ENCODE results near the gene RFT1.

Gene RFT1

DNA sequence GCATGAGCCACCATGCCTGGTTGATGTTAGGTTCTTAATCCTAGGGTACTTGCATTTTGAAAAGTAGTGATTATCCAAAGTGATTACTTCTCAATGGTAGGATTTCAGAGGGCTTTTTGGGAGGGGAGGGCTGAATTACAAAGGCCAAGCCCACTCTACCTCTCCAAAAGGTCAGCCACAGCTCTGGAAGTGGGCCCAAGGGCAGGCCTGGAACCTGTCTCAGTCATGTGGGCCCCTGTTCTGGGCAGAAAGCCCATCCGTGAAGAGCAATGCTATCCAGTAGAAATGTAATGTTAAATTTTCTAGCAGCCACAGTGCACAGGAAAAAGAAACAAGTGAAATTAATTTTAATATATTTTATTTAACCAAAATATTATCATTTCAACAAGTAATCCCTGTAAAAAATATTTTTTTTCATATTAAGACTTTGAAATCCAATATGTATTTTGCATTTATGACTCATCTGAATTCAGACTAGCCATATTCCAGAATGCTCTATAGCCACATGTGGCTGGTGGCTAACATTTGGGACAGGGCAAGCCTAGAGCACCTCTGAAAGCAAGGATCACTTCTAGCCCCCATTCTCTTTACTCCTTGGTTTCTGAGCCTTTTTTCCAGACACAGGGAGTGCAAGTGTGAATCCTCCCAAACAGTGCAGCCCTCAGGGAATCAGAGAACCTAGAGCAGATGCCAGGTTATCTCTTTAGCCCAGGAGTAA lies 16.8 kb downstream of the RFT1 start:
- H3K36me3 ChIP-seq (ENCODE audit: insufficient read depth, low read length), result peaks cover 29% of the 10 kb centered on the region
- no peaks in the 10 kb centered on the region for H3K27me3 ChIP-seq (ENCODE audit: control insufficient read depth in 1 of 2, insufficient read depth in 2 of 2, low read length in 2 of 2)
- H3K4me3 ChIP-seq (ENCODE audit: low read depth in 1 of 2, low read length in 2 of 2), result no peak overlapping the region
- no peaks in the 10 kb centered on the region for H3K9me3 ChIP-seq (ENCODE audit: low read length)
- H3K9ac ChIP-seq (ENCODE audit: low read length), result no peak overlapping the region
- peak overlapping the region; percentile 71 for H3K27ac ChIP-seq (ENCODE audit: low read depth, low read length)
- peaks cover 46% of the 10 kb centered on the region for H3K4me1 ChIP-seq (ENCODE audit: insufficient read depth, low read length)

DNA sequence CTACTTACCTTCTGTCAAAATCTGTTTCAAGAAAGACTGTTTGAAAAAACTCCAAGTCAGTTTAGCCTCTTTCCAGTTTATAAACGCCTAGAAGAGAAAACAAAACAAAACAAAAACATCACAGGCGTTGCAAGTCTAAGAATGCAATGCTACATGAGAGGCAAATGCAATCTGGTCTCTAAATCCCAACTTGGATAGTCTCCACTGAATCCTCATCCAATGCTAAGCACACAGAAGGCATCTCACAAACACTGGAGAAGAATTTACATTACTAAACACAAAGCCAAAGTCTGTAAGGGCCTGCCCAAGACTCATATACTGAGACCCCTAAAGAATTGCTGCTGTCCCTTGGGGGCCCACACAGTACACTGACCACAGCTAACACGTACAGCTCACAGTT lies 18.4 kb downstream of the RFT1 start:
- Histone ChIP-seq H3K36me3 (ENCODE audit: insufficient read depth, low read length) (peaks cover 13% of the 10 kb centered on the region), H3K27me3 (ENCODE audit: control insufficient read depth in 1 of 2, insufficient read depth in 2 of 2, low read length in 2 of 2) (no peaks in the 10 kb centered on the region), H3K27ac (ENCODE audit: low read depth, low read length) (peak overlapping the region; percentile 27), H3K9me3 (ENCODE audit: low read length) (no peaks in the 10 kb centered on the region), H3K9ac (ENCODE audit: low read length) (no peak overlapping the region), H3K4me1 (ENCODE audit: insufficient read depth, low read length) (peaks cover 46% of the 10 kb centered on the region), H3K4me3 (ENCODE audit: low read depth in 1 of 2, low read length in 2 of 2) (no peak overlapping the region)

DNA sequence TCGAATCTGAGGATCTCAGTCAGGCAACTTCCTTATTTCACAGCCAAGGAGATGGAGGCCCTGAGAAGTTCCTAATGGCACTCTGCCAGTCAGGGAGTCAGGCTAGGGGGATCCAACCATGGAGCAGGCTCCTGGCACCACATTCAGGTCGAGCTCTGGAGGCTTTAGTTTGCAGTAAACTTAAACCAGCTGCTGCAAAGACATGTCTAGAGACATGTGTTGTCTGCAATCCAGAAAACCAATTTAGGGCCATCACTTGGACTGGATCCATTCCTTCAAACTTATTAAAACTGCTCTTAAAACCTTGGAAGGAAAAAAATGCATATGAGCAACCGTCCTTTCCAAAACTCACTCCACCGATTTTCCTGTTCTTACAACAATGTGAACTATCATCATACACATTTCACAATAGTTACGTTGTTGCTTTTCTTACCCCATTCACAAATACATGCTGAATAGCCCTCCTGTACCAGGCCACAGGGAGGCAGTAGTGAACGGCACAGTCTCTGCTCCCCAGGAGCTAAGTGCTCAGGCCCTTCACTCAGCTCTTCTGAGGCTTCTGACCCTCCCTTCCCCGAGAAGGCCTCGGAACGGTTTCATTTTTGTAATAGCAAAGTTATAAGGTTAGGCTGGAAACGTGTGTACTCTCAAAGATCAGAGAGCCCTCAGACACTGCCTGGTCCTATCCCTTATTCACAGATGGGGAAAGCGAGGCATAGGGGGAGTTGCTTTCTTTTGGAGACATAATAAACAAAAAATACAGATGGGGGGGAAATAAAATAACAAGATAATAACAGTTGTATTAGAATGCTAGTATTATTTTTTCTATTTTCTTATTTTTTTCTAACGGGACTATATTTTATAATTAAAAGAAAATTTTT lies 20.1 kb downstream of the RFT1 start:
- no peak overlapping the region for H3K9ac ChIP-seq (ENCODE audit: low read length)
- no peaks in the 10 kb centered on the region for H3K27me3 ChIP-seq (ENCODE audit: control insufficient read depth in 1 of 2, insufficient read depth in 2 of 2, low read length in 2 of 2)
- H3K27ac ChIP-seq (ENCODE audit: low read depth, low read length), result peak overlapping the region; percentile 63
- peak overlapping the region in 1 of 2 donors; percentile 22 for H3K4me3 ChIP-seq (ENCODE audit: low read depth in 1 of 2, low read length in 2 of 2)
- H3K36me3 ChIP-seq (ENCODE audit: insufficient read depth, low read length), result peaks cover 11% of the 10 kb centered on the region
- no peaks in the 10 kb centered on the region for H3K9me3 ChIP-seq (ENCODE audit: low read length)
- H3K4me1 ChIP-seq (ENCODE audit: insufficient read depth, low read length), result peaks cover 46% of the 10 kb centered on the region

DNA sequence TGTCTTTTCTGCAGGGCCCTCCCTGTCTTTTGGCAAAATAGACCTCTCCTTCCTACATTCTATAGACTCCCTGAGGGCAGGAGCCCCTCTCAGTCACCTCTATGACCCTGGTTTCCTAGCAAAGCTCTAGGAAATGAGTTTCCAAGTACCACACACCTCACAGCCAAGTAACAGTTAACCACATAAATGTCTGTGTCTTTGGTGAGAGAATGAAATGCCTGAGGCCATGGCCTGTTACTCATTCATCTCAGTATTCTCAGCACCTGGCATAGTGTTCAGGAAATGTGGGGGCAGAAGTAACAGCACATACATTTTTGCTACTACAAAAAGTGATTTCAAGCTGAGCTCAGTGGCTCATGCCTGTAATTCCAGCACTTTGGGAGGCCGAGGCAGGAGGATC lies 21.0 kb downstream of the RFT1 start:
- Histone ChIP-seq H3K9me3 (ENCODE audit: low read length) (no peaks in the 10 kb centered on the region), H3K27ac (ENCODE audit: low read depth, low read length) (peak overlapping the region; percentile 63)

DNA sequence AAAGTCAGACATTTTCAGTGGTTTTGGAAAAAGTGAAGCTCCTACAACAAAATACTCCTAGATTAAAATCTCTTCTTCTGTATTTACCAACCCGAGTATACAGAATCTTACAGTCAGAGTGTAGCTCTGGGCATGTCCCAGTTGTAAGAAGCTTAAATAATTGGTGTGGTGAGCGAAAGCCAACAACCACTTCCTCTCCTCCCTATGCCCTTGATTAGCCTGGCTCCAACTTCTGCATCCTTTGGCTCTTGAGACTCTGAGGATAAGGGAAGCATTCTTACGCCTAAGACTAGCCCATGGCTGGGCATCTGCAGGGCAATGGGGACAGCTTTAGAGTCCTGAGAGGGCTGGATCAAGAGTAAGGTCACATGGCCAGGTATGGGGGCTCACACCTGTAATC lies 25.5 kb downstream of the RFT1 start:
- no peaks in the 10 kb centered on the region for H3K9me3 ChIP-seq (ENCODE audit: low read length)
- H3K27ac ChIP-seq (ENCODE audit: low read depth, low read length), result no peak overlapping the region
- H3K9ac ChIP-seq (ENCODE audit: low read length), result no peak overlapping the region
- H3K36me3 ChIP-seq (ENCODE audit: insufficient read depth, low read length), result peaks cover 41% of the 10 kb centered on the region
- no peaks in the 10 kb centered on the region for H3K27me3 ChIP-seq (ENCODE audit: control insufficient read depth in 1 of 2, insufficient read depth in 2 of 2, low read length in 2 of 2)
- peaks cover 14% of the 10 kb centered on the region for H3K4me1 ChIP-seq (ENCODE audit: insufficient read depth, low read length)
- H3K4me3 ChIP-seq (ENCODE audit: low read depth in 1 of 2, low read length in 2 of 2), result no peak overlapping the region

More for the DNA sequence above, 21.0 kb downstream of the RFT1 start:
- peaks cover 41% of the 10 kb centered on the region for H3K4me1 ChIP-seq (ENCODE audit: insufficient read depth, low read length)
- H3K36me3 ChIP-seq (ENCODE audit: insufficient read depth, low read length), result peaks cover 11% of the 10 kb centered on the region
- H3K27me3 ChIP-seq (ENCODE audit: control insufficient read depth in 1 of 2, insufficient read depth in 2 of 2, low read length in 2 of 2), result no peaks in the 10 kb centered on the region
- no peak overlapping the region for H3K4me3 ChIP-seq (ENCODE audit: low read depth in 1 of 2, low read length in 2 of 2)
- no peak overlapping the region for H3K9ac ChIP-seq (ENCODE audit: low read length)

DNA sequence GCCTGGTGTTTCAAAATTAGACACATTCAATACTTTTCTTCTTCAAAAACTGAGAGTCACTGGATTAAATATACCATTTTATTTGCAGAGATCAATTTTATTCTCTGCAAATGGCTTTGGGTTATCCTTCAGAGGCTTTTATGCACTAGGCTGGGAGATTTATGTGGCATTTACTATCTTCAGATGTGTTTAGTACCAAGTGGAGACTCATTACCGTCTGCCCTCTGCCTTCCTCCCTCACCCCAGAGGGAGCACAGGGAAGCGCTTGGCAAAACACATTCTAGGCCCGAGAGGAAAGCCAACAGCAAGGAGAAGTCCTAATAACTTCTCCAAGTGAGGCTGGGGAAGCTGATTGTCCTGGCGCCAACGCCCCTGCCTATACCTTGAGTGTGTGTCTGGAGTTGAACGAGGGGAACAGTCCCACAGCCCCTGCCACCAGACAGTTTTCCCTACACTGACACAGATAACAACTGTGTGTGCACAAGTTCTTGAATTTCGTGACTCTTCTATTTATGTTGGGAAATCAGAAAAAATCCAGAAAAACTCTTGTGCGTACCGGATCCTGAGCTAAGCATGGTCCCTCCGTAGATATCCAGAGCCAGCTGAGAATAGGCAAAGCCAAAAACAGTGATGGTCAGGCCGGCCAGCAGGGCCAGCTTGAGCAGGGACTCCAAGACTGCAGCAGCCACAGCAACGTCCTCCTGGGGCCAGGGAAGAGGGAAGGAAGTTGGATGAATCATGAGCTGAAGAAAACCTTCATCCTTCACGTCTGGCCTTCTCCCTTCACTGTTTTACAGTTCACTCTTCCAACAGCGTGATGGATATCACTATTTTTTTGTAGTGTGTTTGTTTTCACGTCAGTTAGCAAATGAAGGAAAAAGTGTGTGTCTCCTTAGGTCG lies 26.6 kb downstream of the RFT1 start:
- no peak overlapping the region for H3K9ac ChIP-seq (ENCODE audit: low read length)
- peaks cover 50% of the 10 kb centered on the region for H3K36me3 ChIP-seq (ENCODE audit: insufficient read depth, low read length)
- H3K4me1 ChIP-seq (ENCODE audit: insufficient read depth, low read length), result peaks cover 6% of the 10 kb centered on the region
- H3K27ac ChIP-seq (ENCODE audit: low read depth, low read length), result no peak overlapping the region
- H3K9me3 ChIP-seq (ENCODE audit: low read length), result no peaks in the 10 kb centered on the region
- no peak overlapping the region for H3K4me3 ChIP-seq (ENCODE audit: low read depth in 1 of 2, low read length in 2 of 2)
- H3K27me3 ChIP-seq (ENCODE audit: control insufficient read depth in 1 of 2, insufficient read depth in 2 of 2, low read length in 2 of 2), result no peaks in the 10 kb centered on the region

DNA sequence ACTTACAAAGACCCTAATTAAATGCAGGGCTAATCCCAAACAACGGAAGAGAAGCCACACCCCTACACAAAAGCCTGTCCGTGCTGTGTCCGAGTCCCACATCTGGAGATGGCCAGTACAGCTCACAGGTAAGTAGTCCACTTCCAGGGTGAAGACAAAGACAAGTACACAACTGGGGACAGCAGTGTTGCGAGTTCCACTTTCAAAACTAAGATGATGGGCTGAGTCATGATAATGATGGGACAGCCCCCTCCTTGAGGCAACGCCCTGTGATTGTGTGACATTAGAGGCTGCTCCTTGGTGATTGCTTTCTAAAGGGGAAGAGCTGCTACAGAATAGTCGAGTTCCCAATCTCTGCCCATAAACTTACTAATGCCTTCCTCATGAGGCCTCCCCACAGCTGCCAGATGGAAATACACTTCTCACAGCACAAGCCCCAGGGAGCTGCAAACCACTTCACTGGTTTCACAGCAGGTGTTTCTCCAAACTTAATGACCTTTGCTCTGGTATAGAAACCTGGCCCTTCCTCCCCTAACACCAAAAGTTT lies 27.6 kb downstream of the RFT1 start:
- Histone ChIP-seq H3K9ac (ENCODE audit: low read length) (no peak overlapping the region), H3K27me3 (ENCODE audit: control insufficient read depth in 1 of 2, insufficient read depth in 2 of 2, low read length in 2 of 2) (no peaks in the 10 kb centered on the region), H3K9me3 (ENCODE audit: low read length) (no peaks in the 10 kb centered on the region), H3K4me3 (ENCODE audit: low read depth in 1 of 2, low read length in 2 of 2) (no peak overlapping the region), H3K27ac (ENCODE audit: low read depth, low read length) (no peak overlapping the region), H3K4me1 (ENCODE audit: insufficient read depth, low read length) (peaks cover 6% of the 10 kb centered on the region), H3K36me3 (ENCODE audit: insufficient read depth, low read length) (peaks cover 50% of the 10 kb centered on the region)

DNA sequence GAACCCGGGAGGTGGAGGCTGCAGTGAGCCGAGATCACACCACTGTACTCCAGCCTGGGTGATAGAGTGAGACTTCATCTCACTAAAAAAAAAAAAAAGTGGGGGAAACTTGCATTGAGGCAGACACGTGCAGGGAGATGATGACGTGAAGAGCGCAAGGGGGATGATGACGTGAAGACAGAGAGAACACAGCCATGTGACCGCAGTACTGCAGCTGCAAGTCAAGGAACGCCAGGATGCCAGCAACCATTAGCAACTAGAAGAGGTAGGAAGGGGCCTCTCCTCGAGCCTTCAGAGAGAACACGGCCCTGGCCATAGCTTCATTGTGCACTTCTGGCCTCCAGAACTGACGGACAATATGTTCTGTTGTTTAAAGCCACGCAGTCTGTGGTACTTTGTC lies 28.3 kb downstream of the RFT1 start:
- Histone ChIP-seq H3K27ac (ENCODE audit: low read depth, low read length) (no peak overlapping the region), H3K9ac (ENCODE audit: low read length) (no peak overlapping the region), H3K27me3 (ENCODE audit: control insufficient read depth in 1 of 2, insufficient read depth in 2 of 2, low read length in 2 of 2) (no peaks in the 10 kb centered on the region), H3K36me3 (ENCODE audit: insufficient read depth, low read length) (peaks cover 55% of the 10 kb centered on the region), H3K4me1 (ENCODE audit: insufficient read depth, low read length) (peaks cover 6% of the 10 kb centered on the region), H3K9me3 (ENCODE audit: low read length) (no peaks in the 10 kb centered on the region), H3K4me3 (ENCODE audit: low read depth in 1 of 2, low read length in 2 of 2) (no peak overlapping the region)

DNA sequence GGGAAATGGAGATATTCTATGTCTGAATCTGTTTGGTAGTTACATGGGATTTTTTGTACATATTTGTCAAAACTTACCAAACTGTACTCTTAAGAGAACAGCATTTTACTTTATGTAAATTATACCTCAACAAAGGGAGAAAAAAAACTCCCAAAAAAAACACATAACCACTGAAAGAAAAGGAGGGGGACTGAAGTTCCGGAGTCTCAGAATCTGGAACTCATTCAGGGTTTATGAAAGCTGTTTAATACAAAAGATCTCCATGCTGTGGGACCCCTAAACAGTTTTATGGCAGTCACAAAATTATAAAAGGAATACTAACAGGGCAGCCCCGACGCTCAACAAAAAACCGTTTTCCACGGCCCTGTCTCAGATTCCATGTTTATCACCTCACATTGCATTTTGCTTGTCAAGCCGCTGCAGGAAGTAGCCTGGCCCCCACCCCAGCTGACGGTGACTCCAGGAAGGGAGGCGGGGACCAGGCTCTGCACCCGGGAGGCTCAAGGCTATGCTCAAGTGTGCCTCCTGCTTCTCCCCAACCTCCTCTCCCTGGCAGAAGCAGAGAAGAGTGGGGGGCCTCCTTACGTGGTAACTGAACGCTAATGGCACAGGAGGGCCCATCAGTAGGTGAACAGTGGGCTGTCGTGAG lies 29.3 kb downstream of the RFT1 start:
- no peak overlapping the region for H3K4me3 ChIP-seq (ENCODE audit: low read depth in 1 of 2, low read length in 2 of 2)
- H3K27ac ChIP-seq (ENCODE audit: low read depth, low read length), result no peak overlapping the region
- H3K9me3 ChIP-seq (ENCODE audit: low read length), result no peaks in the 10 kb centered on the region
- peaks cover 60% of the 10 kb centered on the region for H3K36me3 ChIP-seq (ENCODE audit: insufficient read depth, low read length)
- H3K9ac ChIP-seq (ENCODE audit: low read length), result no peak overlapping the region
- no peaks in the 10 kb centered on the region for H3K27me3 ChIP-seq (ENCODE audit: control insufficient read depth in 1 of 2, insufficient read depth in 2 of 2, low read length in 2 of 2)
- H3K4me1 ChIP-seq (ENCODE audit: insufficient read depth, low read length), result peaks cover 6% of the 10 kb centered on the region

DNA sequence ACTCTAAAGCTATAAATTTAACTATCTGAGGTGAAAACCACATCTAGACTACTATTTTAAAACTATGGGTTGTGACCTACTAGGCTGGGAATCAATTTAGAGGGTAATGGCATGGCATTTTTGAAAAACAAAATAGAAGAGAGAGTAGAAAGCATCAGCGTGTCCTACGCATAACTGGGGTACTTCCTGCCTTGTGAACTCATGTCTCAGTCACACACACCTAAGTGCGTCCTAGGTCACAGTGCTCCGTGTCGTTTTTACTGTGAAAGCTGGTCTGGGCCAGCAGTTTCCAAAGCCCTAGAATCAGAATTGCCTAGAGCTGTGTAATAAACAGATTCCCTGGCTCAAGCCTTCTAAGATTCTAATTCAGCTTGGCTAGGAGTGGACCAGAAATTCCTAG lies 32.3 kb downstream of the RFT1 start:
- Histone ChIP-seq H3K9ac (ENCODE audit: low read length) (no peak overlapping the region), H3K9me3 (ENCODE audit: low read length) (no peaks in the 10 kb centered on the region), H3K27ac (ENCODE audit: low read depth, low read length) (no peak overlapping the region), H3K4me1 (ENCODE audit: insufficient read depth, low read length) (peaks cover 6% of the 10 kb centered on the region), H3K4me3 (ENCODE audit: low read depth in 1 of 2, low read length in 2 of 2) (no peak overlapping the region), H3K27me3 (ENCODE audit: control insufficient read depth in 1 of 2, insufficient read depth in 2 of 2, low read length in 2 of 2) (no peaks in the 10 kb centered on the region), H3K36me3 (ENCODE audit: insufficient read depth, low read length) (peaks cover 50% of the 10 kb centered on the region)
